Cerebellar cortex (tissue), 1 donor: ENCODE measurements around the gene VCY1B.
"Not testable (repeated sequence)": the region's sequence is repeated elsewhere in the genome, so short reads cannot be mapped to it uniquely, and the experiment has no call there.

Source experiments
- DNase-seq: peaks from one replicate; pipeline ENCODE4 v3.0.0-alpha.2; 2015; ENCODE audit warnings: low spot score

The VCY1B gene

GRCh38 chrY:14055927-14056326 lies at the start of gene VCY1B:
Gene VCY1B, plus strand, starts transcription at chrY:14056227. Its CDS starts 63 bp downstream, at chrY:14056290.
- not testable (repeated sequence) for DNase-seq

DNA sequence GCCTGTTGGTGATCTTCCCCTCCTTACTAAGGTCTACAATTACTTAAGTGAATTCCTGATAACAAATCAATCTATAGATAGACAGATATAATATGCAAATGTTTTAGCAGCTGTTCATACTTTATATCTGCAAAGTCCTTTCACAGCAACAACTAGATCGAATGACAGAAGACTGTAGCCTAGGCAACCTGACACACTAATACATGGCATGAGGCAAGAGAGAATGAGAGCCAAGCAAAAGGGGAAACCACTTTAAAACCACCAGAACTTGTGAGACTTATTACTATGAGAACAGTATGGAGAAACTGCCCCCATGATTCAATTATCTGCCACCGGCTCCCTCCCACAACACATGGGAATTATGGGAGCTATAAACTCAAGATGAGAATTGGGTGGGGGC lies 44.1 kb upstream of the VCY1B start:
- DNase-seq: not testable (repeated sequence)

- DNase-seq: not testable (repeated sequence)
Measured at GRCh38 chrY:14030395-14030794, 25.6 kb upstream of the VCY1B start.

GRCh38 chrY:14085877-14086276 lies 29.9 kb downstream of the VCY1B start:
- DNase-seq: no peak
